Measurements from ENCODE around the gene VGLL4. TPM values are rescaled to one million over a fixed set of nuclear protein-coding genes. Genes with fewer than 3 reads are reported as not detected.

VGLL4 gene
- total RNA-seq, 4 donors from 2014 or later: 59.5 to 117 (median 80.9) TPM

DNA sequence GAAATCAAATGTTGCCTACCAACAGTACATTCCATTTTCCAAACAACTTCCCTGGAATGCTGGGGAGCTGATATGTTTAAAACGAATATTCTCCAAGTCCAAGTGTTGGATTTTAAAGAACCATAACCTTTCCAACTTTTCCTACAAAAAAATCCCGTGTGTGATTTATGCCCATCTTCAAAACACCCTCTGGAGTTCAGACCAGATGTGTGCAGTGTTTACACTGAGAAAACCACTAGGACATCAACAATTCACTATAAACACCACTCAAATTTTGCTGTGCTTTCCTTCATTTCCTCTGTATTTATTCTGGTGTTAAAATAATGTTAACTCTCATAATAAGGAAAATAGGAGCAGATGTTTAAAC lies 2.4 kb downstream of the VGLL4 start:
- no peak for DNase-seq (ENCODE audit: low spot score in 2 of 2)
- intact Hi-C loops (cut with DNase I; ENCODE audit: low total_unique reads): no loop called here
- H3K4me3 ChIP-seq (ENCODE audit: low read depth, poor library complexity, severe bottlenecking): no peak overlapping the region
- 9 to 20% methylated on average over 2 of the region's 2 CpGs for WGBS, 2 donors
- no peak for TF ChIP-seq POLR2A (IDR thresholded peaks at IDR 0.05)
- TF ChIP-seq, protein P1, sequence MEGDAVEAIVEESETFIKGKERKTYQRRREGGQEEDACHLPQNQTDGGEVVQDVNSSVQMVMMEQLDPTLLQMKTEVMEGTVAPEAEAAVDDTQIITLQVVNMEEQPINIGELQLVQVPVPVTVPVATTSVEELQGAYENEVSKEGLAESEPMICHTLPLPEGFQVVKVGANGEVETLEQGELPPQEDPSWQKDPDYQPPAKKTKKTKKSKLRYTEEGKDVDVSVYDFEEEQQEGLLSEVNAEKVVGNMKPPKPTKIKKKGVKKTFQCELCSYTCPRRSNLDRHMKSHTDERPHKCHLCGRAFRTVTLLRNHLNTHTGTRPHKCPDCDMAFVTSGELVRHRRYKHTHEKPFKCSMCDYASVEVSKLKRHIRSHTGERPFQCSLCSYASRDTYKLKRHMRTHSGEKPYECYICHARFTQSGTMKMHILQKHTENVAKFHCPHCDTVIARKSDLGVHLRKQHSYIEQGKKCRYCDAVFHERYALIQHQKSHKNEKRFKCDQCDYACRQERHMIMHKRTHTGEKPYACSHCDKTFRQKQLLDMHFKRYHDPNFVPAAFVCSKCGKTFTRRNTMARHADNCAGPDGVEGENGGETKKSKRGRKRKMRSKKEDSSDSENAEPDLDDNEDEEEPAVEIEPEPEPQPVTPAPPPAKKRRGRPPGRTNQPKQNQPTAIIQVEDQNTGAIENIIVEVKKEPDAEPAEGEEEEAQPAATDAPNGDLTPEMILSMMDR (IDR thresholded peaks at IDR 0.05): no peak

DNA sequence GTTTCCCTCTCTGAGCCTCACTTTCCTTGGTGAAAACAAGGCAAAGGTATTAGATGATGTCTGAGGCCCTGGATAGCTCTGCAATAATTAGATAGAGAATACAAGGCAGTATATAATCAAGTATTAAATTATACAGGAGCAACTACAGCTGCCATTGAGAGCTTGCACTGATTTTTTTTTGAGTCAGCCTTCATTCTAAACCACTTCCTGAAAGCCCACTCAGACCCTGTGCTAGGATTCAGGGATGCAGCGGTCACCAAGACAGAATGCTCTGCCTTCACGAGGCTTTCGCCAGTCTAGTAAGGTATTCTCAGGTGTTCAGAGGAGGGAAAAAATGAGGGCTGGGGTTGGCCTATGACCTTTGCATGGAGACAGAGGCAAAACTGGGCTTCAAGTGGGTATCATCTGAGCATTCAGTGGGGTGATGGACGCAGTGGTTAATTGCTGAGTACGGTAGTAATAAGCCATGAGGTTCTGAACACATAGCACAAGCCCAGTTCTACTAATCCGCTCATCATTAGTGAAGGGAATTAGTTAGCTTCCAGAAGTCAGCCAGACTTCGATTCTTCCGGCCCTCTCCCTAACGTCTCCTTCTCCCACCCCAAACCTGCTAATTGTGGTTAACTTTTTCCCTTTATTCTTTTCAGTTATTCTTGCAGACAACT lies 3.6 kb downstream of the VGLL4 start:
- WGBS, 2 donors: 77 to 82% methylated on average over 9 of the region's 9 CpGs
- TF ChIP-seq POLR2A (IDR thresholded peaks at IDR 0.05): no peak
- TF ChIP-seq, protein P1 (IDR thresholded peaks at IDR 0.05): no peak
- intact Hi-C loops (cut with DNase I; ENCODE audit: low total_unique reads): no loop called here
- no peak for DNase-seq (ENCODE audit: low spot score in 2 of 2)
- no peak overlapping the region for H3K4me3 ChIP-seq (ENCODE audit: low read depth, poor library complexity, severe bottlenecking)

DNA sequence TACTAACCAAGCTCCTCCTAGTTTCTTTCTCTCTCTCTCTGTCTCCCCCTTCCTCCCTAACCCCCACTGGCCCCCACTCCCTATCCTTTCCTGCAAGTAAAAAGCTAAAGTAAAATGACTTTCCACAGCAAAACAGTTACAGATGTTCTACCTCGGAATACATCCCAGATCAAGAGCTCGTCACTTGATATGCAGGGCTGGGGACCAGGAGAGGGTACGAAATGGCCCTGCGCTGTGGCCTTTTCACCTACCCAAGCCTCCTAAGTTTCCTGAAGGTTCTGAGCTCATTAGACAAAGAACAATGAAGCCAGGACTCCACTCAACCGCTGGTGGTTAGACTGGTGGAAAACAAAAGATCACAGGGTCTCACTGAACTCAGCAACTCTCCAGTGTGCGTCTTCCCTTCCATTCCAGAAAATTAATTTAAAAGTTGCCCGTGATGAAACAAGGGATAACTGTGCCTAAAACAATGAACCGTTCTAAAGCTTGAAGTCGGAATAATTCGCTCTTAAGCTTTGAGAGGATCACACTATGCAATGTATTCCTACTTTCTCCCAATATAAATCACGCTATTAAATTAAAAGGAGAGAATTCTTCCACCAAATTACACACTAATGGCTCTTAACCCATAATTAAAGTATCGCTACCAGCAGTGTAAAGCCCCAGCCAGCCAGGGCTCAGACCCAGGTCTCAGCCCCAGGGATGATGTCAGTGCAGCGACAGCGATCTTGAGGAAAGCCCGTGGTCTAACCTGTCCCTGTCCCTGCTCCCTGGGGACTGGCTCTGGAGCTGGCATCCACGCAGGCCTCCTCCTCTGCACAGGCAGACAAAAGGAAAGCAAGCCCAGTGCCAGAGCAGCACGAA lies 5.0 kb downstream of the VGLL4 start:
- WGBS, 2 donors: 48 to 56% methylated on average over 16 to 17 of the region's 17 CpGs
- DNase-seq (ENCODE audit: low spot score in 2 of 2): no peak
- no peak overlapping the region for H3K4me3 ChIP-seq (ENCODE audit: low read depth, poor library complexity, severe bottlenecking)
- no peak for TF ChIP-seq POLR2A (IDR thresholded peaks at IDR 0.05)
- TF ChIP-seq, protein P1 (IDR thresholded peaks at IDR 0.05): no peak
- intact Hi-C loops (cut with DNase I; ENCODE audit: low total_unique reads): no loop called here

DNA sequence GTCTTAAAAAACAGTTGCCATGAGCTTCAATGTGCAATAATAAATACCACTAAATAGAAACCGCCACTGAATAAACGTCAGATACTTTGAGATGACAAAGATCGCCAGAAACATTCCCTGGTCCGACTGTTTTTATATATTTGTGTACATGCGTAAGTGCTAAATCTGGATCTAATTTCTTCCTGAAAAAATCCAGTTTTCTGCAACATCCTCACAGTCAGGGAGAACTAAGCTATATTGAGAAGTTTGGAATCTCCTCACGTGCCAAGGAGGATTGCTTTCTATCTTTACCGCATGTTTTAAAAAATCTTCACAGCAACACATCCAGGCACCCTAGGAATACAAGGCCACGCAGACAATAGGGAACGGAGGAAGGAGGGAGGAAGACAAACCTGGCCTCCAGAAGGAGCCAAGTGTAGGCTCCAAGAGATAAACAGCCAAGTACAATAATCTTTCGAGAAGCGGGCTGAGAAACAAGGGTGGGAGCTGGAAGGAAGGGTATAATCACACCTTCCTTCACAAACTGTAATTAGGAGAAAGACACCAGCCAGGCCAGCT lies 5.7 kb downstream of the VGLL4 start:
- TF ChIP-seq POLR2A (IDR thresholded peaks at IDR 0.05): no peak
- TF ChIP-seq, protein P1 (IDR thresholded peaks at IDR 0.05): no peak
- intact Hi-C loops (cut with DNase I; ENCODE audit: low total_unique reads): no loop called here
- 35 to 37% methylated on average over 11 of the region's 11 CpGs for WGBS, 2 donors
- no peak for DNase-seq (ENCODE audit: low spot score in 2 of 2)
- H3K4me3 ChIP-seq (ENCODE audit: low read depth, poor library complexity, severe bottlenecking): no peak overlapping the region

DNA sequence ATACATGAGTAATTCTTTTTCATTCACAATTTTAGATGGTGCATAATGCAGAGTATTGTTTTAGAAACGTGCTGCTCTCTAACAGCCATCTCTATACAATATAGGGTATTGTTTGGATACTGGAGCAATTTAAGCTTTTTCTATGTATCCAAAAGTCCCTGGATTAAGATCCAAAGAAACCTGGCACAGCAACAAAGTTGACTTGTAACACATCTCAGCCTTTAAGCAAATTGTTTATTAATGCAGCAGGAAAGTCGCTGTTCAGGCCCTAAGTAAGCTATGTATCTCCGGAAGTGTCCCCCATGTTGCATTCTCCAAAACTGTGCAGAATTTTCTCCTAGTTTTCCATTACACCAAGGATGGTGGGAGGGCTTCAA lies 7.3 kb downstream of the VGLL4 start:
- H3K4me3 ChIP-seq (ENCODE audit: low read depth, poor library complexity, severe bottlenecking): no peak overlapping the region
- TF ChIP-seq POLR2A (IDR thresholded peaks at IDR 0.05): no peak
- TF ChIP-seq, protein P1 (IDR thresholded peaks at IDR 0.05): no peak
- intact Hi-C loops (cut with DNase I; ENCODE audit: low total_unique reads): no loop called here
- DNase-seq (ENCODE audit: low spot score in 2 of 2): no peak
- WGBS, 2 donors: 26 to 40% methylated on average over 3 of the region's 3 CpGs

Data from lower leg skin (tissue), 4 donors.